HL-60/S4 treated with phorbol 12-myristate 13-acetate at 8.2 ng/mL for 4 days and 3 days (cell line): ENCODE data around the gene OR6S1.
"Not testable (repeated sequence)": the region's sequence is repeated elsewhere in the genome, so short reads cannot be mapped to it uniquely, and the experiment has no call there.

ENCODE experiments used
- in situ Hi-C: fragments of 300-500 bp; cut with MboI; formaldehyde crosslinking; loops from 2 replicates; pipeline ENCODE4 v1.15.0; 2022; ENCODE audit warnings: low sequenced_read_pairs

The OR6S1 gene

GRCh38 chr14:20671597-20672283 lies 30.2 kb upstream of the OR6S1 start:
- in situ Hi-C loops = no loop called here

GRCh38 chr14:20668969-20669368 lies 27.5 kb upstream of the OR6S1 start:
- in situ Hi-C loops = no loop called here

- in situ Hi-C loops = no loop called here
Observed at GRCh38 chr14:20667957-20668356, 26.5 kb upstream of the OR6S1 start.

- in situ Hi-C loops = not testable (repeated sequence)
Observed at GRCh38 chr14:20666400-20666961, 25.0 kb upstream of the OR6S1 start.

- in situ Hi-C loops = no loop called here
Observed at GRCh38 chr14:20662968-20663732, 21.7 kb upstream of the OR6S1 start.

- in situ Hi-C loops = no loop called here
Observed at GRCh38 chr14:20661197-20661596, 19.7 kb upstream of the OR6S1 start.

GRCh38 chr14:20659813-20660395 lies 18.4 kb upstream of the OR6S1 start:
- in situ Hi-C loops = no loop called here

- in situ Hi-C loops = no loop called here
Observed at GRCh38 chr14:20659336-20659735, 17.8 kb upstream of the OR6S1 start.

- in situ Hi-C loops = no loop called here
Observed at GRCh38 chr14:20658246-20658645, 16.8 kb upstream of the OR6S1 start.

- in situ Hi-C loops = no loop called here
Observed at GRCh38 chr14:20657216-20658211, 16.0 kb upstream of the OR6S1 start.

GRCh38 chr14:20656274-20656673 lies 14.8 kb upstream of the OR6S1 start:
- in situ Hi-C loops = no loop called here

- in situ Hi-C loops = no loop called here
Observed at GRCh38 chr14:20655851-20656250, 14.4 kb upstream of the OR6S1 start.

GRCh38 chr14:20652996-20653975 lies 11.8 kb upstream of the OR6S1 start:
- in situ Hi-C loops = no loop called here

- in situ Hi-C loops = no loop called here
Observed at GRCh38 chr14:20645481-20645880, 4.0 kb upstream of the OR6S1 start.

GRCh38 chr14:20644520-20644919 lies 3.0 kb upstream of the OR6S1 start:
- in situ Hi-C loops = no loop called here

GRCh38 chr14:20642755-20643154 lies 1.3 kb upstream of the OR6S1 start:
- in situ Hi-C loops = not testable (repeated sequence)

- in situ Hi-C loops = no loop called here
Observed at GRCh38 chr14:20642182-20642581, 691 bp upstream of the OR6S1 start.

GRCh38 chr14:20632831-20633691 lies 8.4 kb downstream of the OR6S1 start:
- in situ Hi-C loops = no loop called here
